Subcutaneous abdominal adipose tissue (tissue), 5 donors: ENCODE measurements around the gene DNAJB11.
A peak's percentile ranks its signal among the peaks of the same experiment; 100 is the strongest.

ENCODE experiments used
- H3K27ac ChIP-seq: one replicate; pipeline ENCODE4 v1.7.0; 2013; ENCODE audit warnings: low read depth, mild to moderate bottlenecking, inconsistent platforms, low read length, moderate library complexity
- H3K27me3 ChIP-seq, 5 donors: one replicate each; pipeline ENCODE4 v1.7.0; 2013; ENCODE audit warnings: low read length in 5 of 5, inconsistent platforms in 1 of 5; ENCODE audit not compliant: control insufficient read depth in 5 of 5, insufficient read depth in 4 of 5
- H3K36me3 ChIP-seq, 5 donors: one replicate each; pipeline ENCODE4 v1.7.0; 2013; ENCODE audit warnings: low read length in 5 of 5; ENCODE audit not compliant: control insufficient read depth in 5 of 5, insufficient read depth in 5 of 5
- H3K4me1 ChIP-seq, 5 donors: one replicate each; pipeline ENCODE4 v1.7.0; 2013; ENCODE audit warnings: low read length in 5 of 5, mild to moderate bottlenecking in 3 of 5, moderate library complexity in 1 of 5; ENCODE audit not compliant: control insufficient read depth in 5 of 5, insufficient read depth in 5 of 5
- H3K4me3 ChIP-seq, 5 donors: one replicate each; pipeline ENCODE4 v1.7.0; 2013; ENCODE audit warnings: low read length in 5 of 5, low read depth in 1 of 5
- H3K9ac ChIP-seq, 5 donors: one replicate each; pipeline ENCODE4 v1.7.0; 2013; ENCODE audit warnings: low read length in 5 of 5, mild to moderate bottlenecking in 4 of 5, moderate library complexity in 3 of 5
- H3K9me3 ChIP-seq, 5 donors: one replicate each; pipeline ENCODE4 v1.7.0; 2013; ENCODE audit warnings: low read length in 5 of 5; ENCODE audit not compliant: control insufficient read depth in 5 of 5
- donor health status: healthy.
- donor health status: healthy.
- donor health status: healthy.
- donor health status: healthy.
- donor health status: healthy.

Gene DNAJB11

DNA sequence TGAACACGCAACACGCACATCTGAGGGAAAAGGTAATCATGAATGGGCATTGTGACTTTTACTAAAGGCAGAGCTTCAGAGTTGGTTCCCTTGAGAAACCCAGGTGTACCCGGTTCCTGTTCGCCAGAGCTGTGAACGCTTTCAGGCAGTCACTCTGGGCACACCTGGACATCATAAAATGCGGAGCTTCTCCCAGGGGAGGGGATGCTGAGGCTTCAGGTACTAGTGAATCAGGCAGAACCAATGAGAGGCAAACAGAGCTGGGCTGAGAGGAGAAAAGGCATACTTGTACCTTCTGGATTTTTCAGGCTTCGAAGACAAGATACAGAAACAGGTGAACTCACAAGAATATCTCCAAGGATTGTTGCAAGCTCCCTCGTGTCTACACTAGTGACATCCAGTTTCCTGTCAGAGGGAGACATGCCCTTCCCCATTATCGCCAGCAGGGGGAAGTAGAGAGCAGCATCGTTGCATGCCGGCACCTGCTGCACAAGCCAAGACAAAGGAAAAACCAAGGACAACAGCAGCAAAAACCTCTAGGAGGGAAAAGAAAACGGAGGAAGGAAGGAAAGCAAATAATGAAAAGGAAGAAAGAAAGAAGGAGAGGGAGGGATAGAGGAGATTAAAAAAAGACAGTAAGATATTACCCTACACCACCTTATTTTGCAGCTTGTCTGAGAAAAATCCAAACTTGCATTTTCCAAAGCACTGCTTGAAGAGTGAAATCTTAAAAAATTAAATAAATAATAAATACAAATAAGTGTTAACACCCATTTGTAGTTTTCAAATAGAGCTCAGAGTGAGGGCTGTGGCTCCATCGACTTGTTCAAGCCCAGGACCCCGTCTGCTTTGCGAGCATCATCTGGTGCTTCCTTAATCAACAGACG is 44.3 kb downstream of the DNAJB11 start:
- Histone ChIP-seq H3K9ac (no peak overlapping the region), H3K9me3 (no peaks in the 10 kb centered on the region), H3K27ac (no peak overlapping the region)

DNA sequence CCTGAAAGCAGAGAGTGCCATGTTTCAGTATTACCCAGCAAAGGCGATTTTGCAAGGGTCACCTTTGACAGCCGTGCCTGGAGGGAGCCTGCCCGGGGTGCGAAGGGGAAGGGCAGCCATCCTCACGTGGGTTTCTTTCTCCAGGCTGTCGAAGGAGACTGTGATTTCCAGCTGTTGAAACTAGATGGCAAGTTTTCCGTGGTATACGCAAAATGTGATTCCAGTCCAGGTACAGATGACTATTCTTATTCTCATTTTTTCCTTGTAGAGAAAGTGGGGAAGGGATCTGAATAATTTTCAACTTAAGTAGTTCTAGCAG is 45.7 kb downstream of the DNAJB11 start:
- Histone ChIP-seq H3K27me3 (peaks cover 10 to 37% (median 25%) of the 10 kb centered on the region in 5 donors), H3K4me3 (no peak overlapping the region), H3K9me3 (no peaks in the 10 kb centered on the region), H3K9ac (no peak overlapping the region), H3K36me3 (no peaks in the 10 kb centered on the region), H3K27ac (no peak overlapping the region), H3K4me1 (peaks cover 0 to 10% (median 7%) of the 10 kb centered on the region in 5 donors)

More for the DNA sequence above, 44.3 kb downstream of the DNAJB11 start:
- Histone ChIP-seq H3K36me3 (no peaks in the 10 kb centered on the region), H3K4me1 (peaks cover 0 to 10% (median 7%) of the 10 kb centered on the region in 5 donors), H3K27me3 (peaks cover 10 to 26% (median 20%) of the 10 kb centered on the region in 5 donors), H3K4me3 (no peak overlapping the region)

DNA sequence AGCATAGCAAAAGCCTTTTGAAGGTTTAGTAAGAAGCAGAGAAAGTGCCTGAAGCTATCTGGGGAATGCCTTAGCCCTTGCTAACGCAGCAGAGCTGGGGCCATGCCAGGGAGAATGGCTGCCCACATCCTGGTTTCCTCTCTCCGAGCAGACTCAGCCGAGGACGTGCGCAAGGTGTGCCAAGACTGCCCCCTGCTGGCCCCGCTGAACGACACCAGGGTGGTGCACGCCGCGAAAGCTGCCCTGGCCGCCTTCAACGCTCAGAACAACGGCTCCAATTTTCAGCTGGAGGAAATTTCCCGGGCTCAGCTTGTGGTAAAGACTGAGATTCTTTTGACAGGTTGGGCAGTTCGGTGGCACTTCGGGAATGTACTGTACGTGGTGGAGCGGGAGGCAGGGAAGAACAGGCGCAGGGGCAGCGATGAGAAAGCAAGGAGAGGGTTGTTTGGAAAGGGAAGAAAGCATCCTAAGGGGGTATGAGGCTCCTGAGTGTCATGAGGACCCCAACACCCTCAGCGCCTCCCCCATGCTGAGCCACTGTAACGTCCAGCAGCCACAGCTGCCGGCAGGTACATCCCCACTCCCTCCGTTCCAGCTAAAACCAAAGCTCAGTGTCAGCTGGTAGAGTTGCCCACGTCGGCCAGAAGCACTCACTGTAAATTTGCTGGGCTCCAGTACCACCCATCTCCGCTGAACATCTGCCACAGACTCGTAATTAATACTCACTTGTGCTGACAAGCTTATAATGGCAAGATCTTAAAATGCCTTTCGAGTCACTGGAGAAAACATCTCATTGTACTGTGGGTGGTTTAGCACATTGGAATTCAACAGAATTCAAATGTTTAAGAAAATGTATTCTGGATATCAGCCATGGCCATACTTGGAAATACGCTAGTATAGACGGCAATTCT is 46.8 kb downstream of the DNAJB11 start:
- H3K4me3 ChIP-seq = peak overlapping the region in 3 of 5 donors; percentile 23 to 36 (median 35)
- H3K9ac ChIP-seq = no peak overlapping the region
- peaks cover 0 to 10% (median 7%) of the 10 kb centered on the region in 5 donors for H3K4me1 ChIP-seq
- H3K9me3 ChIP-seq = no peaks in the 10 kb centered on the region
- H3K27ac ChIP-seq = no peak overlapping the region
- no peaks in the 10 kb centered on the region for H3K36me3 ChIP-seq
- peaks cover 10 to 37% (median 25%) of the 10 kb centered on the region in 5 donors for H3K27me3 ChIP-seq

DNA sequence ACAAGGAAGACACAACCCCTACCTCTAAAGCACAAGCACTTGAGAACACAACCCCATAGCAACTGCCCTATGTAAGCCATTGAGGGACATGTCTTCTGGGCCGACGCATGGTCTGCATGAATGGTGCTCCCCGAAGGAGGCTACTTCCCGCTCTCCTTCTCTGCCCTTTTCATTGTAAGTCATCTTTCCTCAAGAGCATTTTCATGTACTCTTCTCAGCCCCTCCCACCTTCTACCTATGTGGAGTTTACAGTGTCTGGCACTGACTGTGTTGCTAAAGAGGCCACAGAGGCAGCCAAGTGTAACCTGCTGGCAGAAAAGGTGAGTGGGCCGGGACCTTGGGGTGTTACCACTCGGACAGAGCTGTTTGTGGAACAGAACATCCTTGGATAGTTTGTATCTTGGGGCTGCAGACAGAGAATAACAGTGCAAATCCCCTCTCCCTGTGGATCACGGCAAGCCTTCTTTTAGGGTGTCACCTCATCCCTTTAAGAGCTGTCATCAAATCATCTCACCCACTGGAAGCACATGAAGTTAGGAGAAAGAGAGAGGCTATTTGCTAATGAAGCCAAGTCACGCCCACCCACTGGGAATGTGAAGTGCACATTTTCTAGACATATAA is 47.9 kb downstream of the DNAJB11 start:
- no peak overlapping the region for H3K27ac ChIP-seq
- H3K4me3 ChIP-seq = no peak overlapping the region
- H3K4me1 ChIP-seq = peaks cover 0 to 10% (median 7%) of the 10 kb centered on the region in 5 donors
- no peaks in the 10 kb centered on the region for H3K9me3 ChIP-seq
- H3K36me3 ChIP-seq = no peaks in the 10 kb centered on the region
- no peak overlapping the region for H3K9ac ChIP-seq
- peaks cover 8 to 31% (median 21%) of the 10 kb centered on the region in 5 donors for H3K27me3 ChIP-seq

DNA sequence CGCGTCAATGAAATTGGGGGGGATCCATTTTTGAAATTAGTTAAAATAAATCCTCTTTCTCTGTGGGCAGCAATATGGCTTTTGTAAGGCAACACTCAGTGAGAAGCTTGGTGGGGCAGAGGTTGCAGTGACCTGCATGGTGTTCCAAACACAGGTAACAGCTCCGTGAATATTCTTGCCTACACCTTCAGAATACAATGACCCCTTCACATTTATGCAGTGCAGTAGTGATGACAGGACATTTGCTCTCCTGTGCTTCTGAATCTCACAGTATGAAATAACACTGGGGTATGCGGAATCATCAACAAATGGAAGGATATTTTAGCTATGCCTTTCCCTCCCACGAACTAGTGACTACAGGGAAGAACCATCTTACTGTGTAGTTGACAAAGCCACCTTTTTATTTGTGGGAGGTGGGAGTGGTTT is 49.3 kb downstream of the DNAJB11 start:
- no peaks in the 10 kb centered on the region for H3K36me3 ChIP-seq
- peaks cover 0 to 9% (median 7%) of the 10 kb centered on the region in 5 donors for H3K4me1 ChIP-seq
- no peaks in the 10 kb centered on the region for H3K9me3 ChIP-seq
- H3K27ac ChIP-seq = no peak overlapping the region
- H3K27me3 ChIP-seq = peaks cover 6 to 26% (median 16%) of the 10 kb centered on the region in 5 donors
- H3K9ac ChIP-seq = no peak overlapping the region
- no peak overlapping the region for H3K4me3 ChIP-seq

DNA sequence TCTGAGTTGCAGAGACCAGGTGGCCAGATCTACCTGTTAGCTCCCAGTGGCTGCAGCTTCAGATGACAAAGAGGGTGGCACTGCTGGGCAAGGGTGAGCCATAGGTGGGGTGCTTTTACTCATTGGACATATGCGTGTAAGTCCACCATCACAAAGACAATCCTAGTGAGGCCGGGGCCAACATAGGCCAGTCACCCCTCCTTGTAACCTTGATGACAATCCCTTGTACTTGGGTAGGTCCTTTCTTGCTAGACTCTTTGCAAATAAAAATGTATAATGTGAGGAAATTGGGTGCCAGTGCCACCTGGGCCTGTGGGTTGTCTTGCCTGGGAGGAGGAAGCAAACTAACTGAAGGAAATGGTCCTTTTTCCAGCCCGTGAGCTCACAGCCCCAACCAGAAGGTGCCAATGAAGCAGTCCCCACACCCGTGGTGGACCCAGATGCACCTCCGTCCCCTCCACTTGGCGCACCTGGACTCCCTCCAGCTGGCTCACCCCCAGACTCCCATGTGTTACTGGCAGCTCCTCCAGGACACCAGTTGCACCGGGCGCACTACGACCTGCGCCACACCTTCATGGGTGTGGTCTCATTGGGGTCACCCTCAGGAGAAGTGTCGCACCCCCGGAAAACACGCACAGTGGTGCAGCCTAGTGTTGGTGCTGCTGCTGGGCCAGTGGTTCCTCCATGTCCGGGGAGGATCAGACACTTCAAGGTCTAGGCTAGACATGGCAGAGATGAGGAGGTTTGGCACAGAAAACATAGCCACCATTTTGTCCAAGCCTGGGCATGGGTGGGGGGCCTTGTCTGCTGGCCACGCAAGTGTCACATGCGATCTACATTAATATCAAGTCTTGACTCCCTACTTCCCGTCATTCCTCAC is 49.9 kb downstream of the DNAJB11 start:
- H3K27me3 ChIP-seq = peaks cover 6 to 24% (median 16%) of the 10 kb centered on the region in 5 donors
- H3K9ac ChIP-seq = no peak overlapping the region
- no peak overlapping the region for H3K27ac ChIP-seq
- H3K4me1 ChIP-seq = peaks cover 0 to 9% (median 7%) of the 10 kb centered on the region in 5 donors
- no peak overlapping the region for H3K4me3 ChIP-seq
- no peaks in the 10 kb centered on the region for H3K9me3 ChIP-seq
- no peaks in the 10 kb centered on the region for H3K36me3 ChIP-seq

DNA sequence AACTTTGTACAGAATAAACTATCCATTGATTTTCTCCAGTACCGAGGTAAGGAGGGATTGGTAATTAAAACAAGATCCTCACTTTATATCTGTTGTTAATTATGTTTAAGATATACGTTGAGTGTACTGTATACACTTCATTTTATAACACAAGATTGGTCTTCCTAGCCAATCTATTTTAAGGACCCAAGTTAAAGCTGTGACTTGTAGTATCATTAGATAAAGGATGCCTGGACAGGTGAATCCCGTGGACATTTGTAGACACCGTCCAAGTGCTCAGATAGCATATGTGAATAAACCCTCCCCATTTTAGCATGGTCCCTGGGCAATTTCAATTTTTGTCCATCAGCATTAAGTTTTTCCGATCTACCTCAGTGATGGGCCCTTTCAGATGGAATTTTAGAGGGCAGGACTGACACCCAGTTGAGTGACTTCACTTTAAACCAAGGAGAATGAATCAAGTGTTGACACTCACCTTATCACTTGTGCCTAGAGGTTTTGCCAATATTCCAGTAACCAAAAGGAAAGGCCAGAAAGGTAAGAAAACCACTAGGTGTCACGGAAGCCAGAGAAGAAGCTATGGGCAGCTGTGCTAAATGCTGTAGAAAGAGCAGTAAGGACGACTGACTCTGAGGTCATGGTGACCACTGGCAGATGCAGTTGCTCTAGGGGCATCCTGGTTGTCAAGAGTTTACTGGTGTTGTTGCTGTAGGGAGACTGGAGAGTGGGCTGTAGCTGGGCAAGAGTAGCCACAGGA is 51.6 kb downstream of the DNAJB11 start:
- Histone ChIP-seq H3K36me3 (no peaks in the 10 kb centered on the region), H3K9ac (no peak overlapping the region), H3K27ac (no peak overlapping the region), H3K4me3 (no peak overlapping the region), H3K27me3 (peaks cover 9 to 24% (median 17%) of the 10 kb centered on the region in 5 donors), H3K4me1 (peaks cover 0 to 4% (median 4%) of the 10 kb centered on the region in 5 donors), H3K9me3 (no peaks in the 10 kb centered on the region)

DNA sequence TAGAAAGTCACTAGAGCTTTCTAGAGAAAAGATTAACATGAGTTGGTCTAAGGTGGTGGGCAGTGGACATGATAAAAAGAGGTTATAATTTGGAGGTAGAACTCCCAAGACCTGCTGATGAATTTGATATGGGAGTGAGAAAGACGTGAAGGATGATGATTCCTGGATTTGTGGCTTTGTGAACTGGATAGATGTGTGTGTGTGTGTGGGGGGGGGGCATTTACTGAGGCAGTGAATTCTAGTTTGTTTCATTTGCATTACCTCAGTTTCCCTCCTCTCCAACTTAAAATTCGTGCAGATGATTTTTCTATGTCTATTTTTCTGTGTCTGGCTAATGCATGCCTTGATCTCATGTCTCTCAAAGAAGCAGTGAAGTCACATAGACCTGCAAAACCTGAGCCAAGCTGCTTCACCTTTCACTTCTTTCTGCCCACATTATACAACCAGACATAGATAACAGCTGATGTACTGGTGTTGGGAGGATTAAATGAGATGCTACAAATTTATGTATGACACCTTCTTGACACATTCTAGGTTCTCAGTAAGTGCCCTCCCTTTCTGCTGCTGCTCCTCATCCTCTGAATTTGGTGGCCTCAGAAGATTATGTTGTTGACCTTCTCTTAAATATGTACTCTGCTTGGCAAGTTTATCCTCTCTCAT is 52.3 kb downstream of the DNAJB11 start:
- Histone ChIP-seq H3K27ac (no peak overlapping the region), H3K9ac (no peak overlapping the region), H3K4me3 (no peak overlapping the region), H3K27me3 (peaks cover 9 to 20% (median 13%) of the 10 kb centered on the region in 5 donors), H3K4me1 (no peaks in the 10 kb centered on the region), H3K36me3 (no peaks in the 10 kb centered on the region), H3K9me3 (no peaks in the 10 kb centered on the region)
